Neural progenitor cell (in vitro differentiated cells): ENCODE measurements around the gene HPF1. TPM values are rescaled to one million over a fixed set of nuclear protein-coding genes. Genes with fewer than 3 reads are reported as not detected.

ENCODE experiments used
- DNase-seq: peaks from one replicate; pipeline ENCODE4 v3.0.0-alpha.2; 2016; ENCODE audit warnings: low spot score
- H2AFZ ChIP-seq: fragments of 200-600 bp; sonication (generic); replicated peaks from 2 replicates; pipeline ENCODE4 v1.6.1; 2016; ENCODE audit warnings: antibody characterized with exemption
- H3F3A ChIP-seq: fragments of 200-600 bp; sonication (generic); 2 replicates; pipeline ENCODE4 v1.6.1; 2016; ENCODE audit warnings: antibody characterized with exemption, low read depth
- H3K27ac ChIP-seq: fragments of 200-600 bp; sonication (generic); 2 replicates; pipeline ENCODE4 v1.5.1; 2016; ENCODE audit warnings: mild to moderate bottlenecking
- H3K27me3 ChIP-seq: fragments of 200-600 bp; sonication (generic); 2 replicates; pipeline ENCODE4 v1.6.1; 2016; ENCODE audit warnings: mild to moderate bottlenecking, moderate library complexity
- H3K36me3 ChIP-seq: fragments of 200-600 bp; sonication (generic); 2 replicates; pipeline ENCODE4 v1.5.1; 2016
- H3K4me1 ChIP-seq: fragments of 200-600 bp; sonication (generic); 2 replicates; pipeline ENCODE4 v1.6.1; 2016; ENCODE audit warnings: mixed run types
- H3K4me2 ChIP-seq: fragments of 200-600 bp; sonication (generic); 2 replicates; pipeline ENCODE4 v1.6.1; 2016
- H3K4me3 ChIP-seq: fragments of 200-600 bp; sonication (generic); 2 replicates; pipeline ENCODE4 v1.5.1; 2016
- H3K79me2 ChIP-seq: fragments of 200-600 bp; sonication (generic); 2 replicates; pipeline ENCODE4 v1.6.1; 2016; ENCODE audit warnings: low read depth
- H3K9ac ChIP-seq: fragments of 200-600 bp; sonication (generic); 2 replicates; pipeline ENCODE4 v1.6.1; 2016
- H3K9me3 ChIP-seq: fragments of 200-600 bp; sonication (generic); 2 replicates; pipeline ENCODE4 v1.5.1; 2016; ENCODE audit warnings: low read depth
- H4K20me1 ChIP-seq: fragments of 200-600 bp; sonication (generic); 2 replicates; pipeline ENCODE4 v1.6.1; 2016; ENCODE audit warnings: low read depth
- H3K27ac Mint-ChIP-seq: 3 replicates; pipeline ENCODE4 v1.8.0; 2021; ENCODE audit warnings: mixed read lengths
- H3K27me3 Mint-ChIP-seq: 2 replicates; pipeline ENCODE4 v1.8.0; 2022; ENCODE audit warnings: low read depth, mild to moderate bottlenecking, inconsistent platforms, moderate library complexity, mixed read lengths; ENCODE audit not compliant: insufficient read depth
- H3K36me3 Mint-ChIP-seq: 3 replicates; pipeline ENCODE4 v1.8.0; 2021; ENCODE audit warnings: mixed read lengths
- H3K4me1 Mint-ChIP-seq: 3 replicates; pipeline ENCODE4 v1.8.0; 2021; ENCODE audit warnings: mixed read lengths
- H3K4me3 Mint-ChIP-seq: 3 replicates; pipeline ENCODE4 v1.8.0; 2021; ENCODE audit warnings: mild to moderate bottlenecking, moderate library complexity, mixed read lengths
- H3K9me3 Mint-ChIP-seq: 3 replicates; pipeline ENCODE4 v1.8.0; 2020; ENCODE audit warnings: mixed read lengths
- EZH2 ChIP-seq: fragments of 200-600 bp; sonication (generic); IDR thresholded peaks from 2 replicates; pipeline ENCODE4 v1.6.1; 2017; ENCODE audit warnings: antibody characterized with exemption, mild to moderate bottlenecking, moderate library complexity
- EZH2phosphoT487 ChIP-seq: fragments of 200-600 bp; sonication (generic); IDR thresholded peaks from 2 replicates; pipeline ENCODE4 v1.6.1; 2017; ENCODE audit warnings: antibody characterized with exemption
- total RNA-seq: library from RNA; depleted of rRNA; stranded (reverse); fragments of >200 nt; gene quantifications from 2 replicates; pipeline ENCODE4 v1.2.3, GENCODE V29; 2015; ENCODE audit warnings: low replicate concordance
- TF ChIP-seq, protein P1 (sequence below): fragments of 200-600 bp; sonication (generic); IDR thresholded peaks from 2 replicates; pipeline ENCODE4 v1.5.1; 2017; ENCODE audit warnings: antibody characterized with exemption, mild to moderate bottlenecking

Gene HPF1
- total RNA-seq, 1 donor from 2014 or later: 131 TPM

- Histone ChIP-seq H3K9ac (no peak overlapping the region), H3K4me3 (no peak overlapping the region), H4K20me1 (no peaks in the 10 kb centered on the region), H3K27me3 (no peaks in the 10 kb centered on the region), H2AFZ (no peak overlapping the region), H3K27ac (no peak overlapping the region), H3F3A (no peaks in the 10 kb centered on the region), H3K9me3 (no peaks in the 10 kb centered on the region), H3K4me2 (no peak overlapping the region), H3K4me1 (no peaks in the 10 kb centered on the region), H3K79me2 (no peaks in the 10 kb centered on the region), H3K36me3 (no peaks in the 10 kb centered on the region)
- H3K27ac Mint-ChIP-seq: no peak overlapping the region
- no peaks in the 10 kb centered on the region for H3K4me1 Mint-ChIP-seq
- DNase-seq: no peak
- peaks cover 3% of the 10 kb centered on the region for H3K27me3 Mint-ChIP-seq
- no peaks in the 10 kb centered on the region for H3K36me3 Mint-ChIP-seq
- no peaks in the 10 kb centered on the region for H3K9me3 Mint-ChIP-seq
- TF ChIP-seq EZH2: no peak
- TF ChIP-seq, protein P1, sequence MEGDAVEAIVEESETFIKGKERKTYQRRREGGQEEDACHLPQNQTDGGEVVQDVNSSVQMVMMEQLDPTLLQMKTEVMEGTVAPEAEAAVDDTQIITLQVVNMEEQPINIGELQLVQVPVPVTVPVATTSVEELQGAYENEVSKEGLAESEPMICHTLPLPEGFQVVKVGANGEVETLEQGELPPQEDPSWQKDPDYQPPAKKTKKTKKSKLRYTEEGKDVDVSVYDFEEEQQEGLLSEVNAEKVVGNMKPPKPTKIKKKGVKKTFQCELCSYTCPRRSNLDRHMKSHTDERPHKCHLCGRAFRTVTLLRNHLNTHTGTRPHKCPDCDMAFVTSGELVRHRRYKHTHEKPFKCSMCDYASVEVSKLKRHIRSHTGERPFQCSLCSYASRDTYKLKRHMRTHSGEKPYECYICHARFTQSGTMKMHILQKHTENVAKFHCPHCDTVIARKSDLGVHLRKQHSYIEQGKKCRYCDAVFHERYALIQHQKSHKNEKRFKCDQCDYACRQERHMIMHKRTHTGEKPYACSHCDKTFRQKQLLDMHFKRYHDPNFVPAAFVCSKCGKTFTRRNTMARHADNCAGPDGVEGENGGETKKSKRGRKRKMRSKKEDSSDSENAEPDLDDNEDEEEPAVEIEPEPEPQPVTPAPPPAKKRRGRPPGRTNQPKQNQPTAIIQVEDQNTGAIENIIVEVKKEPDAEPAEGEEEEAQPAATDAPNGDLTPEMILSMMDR: no peak
- H3K4me3 Mint-ChIP-seq: no peak overlapping the region
These were observed 9.0 kb upstream of the HPF1 start for GRCh38 chr4:169766741-169767140.

- DNase-seq: no peak
These were observed 8.1 kb upstream of the HPF1 start for GRCh38 chr4:169765835-169766234.

DNA sequence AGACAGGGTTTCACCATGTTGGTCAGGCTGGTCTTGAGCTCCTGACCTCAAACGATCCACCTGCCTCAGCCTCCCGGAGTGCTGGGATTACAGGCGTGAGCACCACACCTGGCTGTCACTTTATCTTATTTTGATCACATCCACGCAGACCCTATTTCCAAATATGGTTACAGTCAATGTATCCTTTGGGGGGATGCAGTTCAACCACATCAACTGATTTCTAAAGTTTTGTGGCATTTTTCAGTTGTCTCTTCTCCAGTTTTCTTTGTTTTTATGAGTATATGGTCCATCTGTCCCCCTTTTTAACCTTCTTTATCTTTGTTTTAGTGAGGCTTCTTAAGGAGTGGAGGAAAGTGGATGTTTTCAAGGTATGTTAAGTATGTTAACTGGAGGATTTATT lies 4.1 kb upstream of the HPF1 start:
- peaks cover 3% of the 10 kb centered on the region for H3K27me3 Mint-ChIP-seq
- no peak overlapping the region for H3K4me2 ChIP-seq
- H3K27me3 ChIP-seq: peaks cover 7% of the 10 kb centered on the region
- H3K27ac Mint-ChIP-seq: no peak overlapping the region
- H3K9me3 Mint-ChIP-seq: no peaks in the 10 kb centered on the region
- H3K4me3 ChIP-seq: no peak overlapping the region
- TF ChIP-seq, protein P1: no peak
- TF ChIP-seq EZH2 (no peak), EZH2phosphoT487 (no peak)
- H3K27ac ChIP-seq: no peak overlapping the region
- no peaks in the 10 kb centered on the region for H4K20me1 ChIP-seq
- no peaks in the 10 kb centered on the region for H3K36me3 ChIP-seq
- H3K4me3 Mint-ChIP-seq: no peak overlapping the region
- peaks cover 7% of the 10 kb centered on the region for H3K4me1 Mint-ChIP-seq
- H3K9me3 ChIP-seq: no peaks in the 10 kb centered on the region
- H3K9ac ChIP-seq: no peak overlapping the region
- peaks cover 4% of the 10 kb centered on the region for H3K79me2 ChIP-seq
- DNase-seq: no peak
- no peaks in the 10 kb centered on the region for H3K4me1 ChIP-seq
- peaks cover 12% of the 10 kb centered on the region for H3F3A ChIP-seq
- H3K36me3 Mint-ChIP-seq: no peaks in the 10 kb centered on the region
- no peak overlapping the region for H2AFZ ChIP-seq

More at GRCh38 chr4:169765835-169766234, 8.1 kb upstream of the HPF1 start:
- H3K36me3 Mint-ChIP-seq: no peaks in the 10 kb centered on the region
- Histone ChIP-seq H3K36me3 (no peaks in the 10 kb centered on the region), H3K79me2 (no peaks in the 10 kb centered on the region), H3F3A (no peaks in the 10 kb centered on the region), H2AFZ (no peak overlapping the region), H3K4me2 (no peak overlapping the region), H3K4me1 (no peaks in the 10 kb centered on the region), H4K20me1 (no peaks in the 10 kb centered on the region), H3K9ac (no peak overlapping the region), H3K4me3 (no peak overlapping the region), H3K27me3 (no peaks in the 10 kb centered on the region), H3K9me3 (no peaks in the 10 kb centered on the region), H3K27ac (no peak overlapping the region)
- no peak overlapping the region for H3K4me3 Mint-ChIP-seq
- no peaks in the 10 kb centered on the region for H3K4me1 Mint-ChIP-seq
- H3K9me3 Mint-ChIP-seq: no peaks in the 10 kb centered on the region
- TF ChIP-seq EZH2phosphoT487: no peak
- TF ChIP-seq EZH2: no peak
- TF ChIP-seq, protein P1: no peak
- peaks cover 3% of the 10 kb centered on the region for H3K27me3 Mint-ChIP-seq
- no peak overlapping the region for H3K27ac Mint-ChIP-seq
